Tibial nerve (tissue), 3 donors: ENCODE data around the gene DLGAP4.

ENCODE experiments used
- EP300 ChIP-seq, 2 donors: sonication (generic); formaldehyde crosslinking; IDR thresholded peaks; one replicate each; pipeline ENCODE4 v1.6.1; 2017; ENCODE audit warnings: antibody characterized with exemption in 2 of 2, mild to moderate bottlenecking in 1 of 2
- POLR2A ChIP-seq, 2 donors: fragments of 450-650 bp; IDR thresholded peaks; one replicate each; pipeline ENCODE4 v1.6.1; 2017; ENCODE audit warnings: antibody characterized with exemption in 2 of 2, mild to moderate bottlenecking in 2 of 2, moderate library complexity in 2 of 2

- TF ChIP-seq POLR2A (IDR thresholded peaks at IDR 0.05), result no peak
- TF ChIP-seq EP300 (IDR thresholded peaks at IDR 0.05), result no peak
Measured at GRCh38 chr20:36272547-36273220, 33.5 kb upstream of the DLGAP4 start.
